Measurements from ENCODE around the gene TBATA.

TBATA gene

GRCh38 chr10:70785190-70785589 lies at the start of gene TBATA:
Gene TBATA (minus strand): TSS chr10:70785377. CDS start chr10:70783379, 1,998 bp downstream.
- no peak for TF ChIP-seq CTCF (IDR thresholded peaks at IDR 0.05)
- Histone ChIP-seq H3K4me3 (no peak within 1 kb of the TSS), H3K27ac (no peak within 1 kb of the TSS)
- DNase-seq (ENCODE audit: low spot score), result no peak

- no peak overlapping the region for H3K27ac ChIP-seq
Measured at GRCh38 chr10:70834441-70835151, 49.4 kb upstream of the TBATA start.

GRCh38 chr10:70834021-70834420 lies 48.8 kb upstream of the TBATA start:
- DNase-seq (ENCODE audit: low spot score), result no peak
- no peak for TF ChIP-seq CTCF (IDR thresholded peaks at IDR 0.05)
- Histone ChIP-seq H3K27ac (no peak overlapping the region), H3K4me3 (no peak overlapping the region)

More at GRCh38 chr10:70834441-70835151, 49.4 kb upstream of the TBATA start:
- TF ChIP-seq CTCF (IDR thresholded peaks at IDR 0.05), result no peak
- no peak overlapping the region for H3K4me3 ChIP-seq
- no peak for DNase-seq (ENCODE audit: low spot score)

- no peak for DNase-seq (ENCODE audit: low spot score)
- H3K27ac ChIP-seq, result peak overlapping the region in 1 of 2 donors; percentile 58
- H3K4me3 ChIP-seq, result no peak overlapping the region
- no peak for TF ChIP-seq CTCF (IDR thresholded peaks at IDR 0.05)
Measured at GRCh38 chr10:70833601-70834000, 48.4 kb upstream of the TBATA start.

DNA sequence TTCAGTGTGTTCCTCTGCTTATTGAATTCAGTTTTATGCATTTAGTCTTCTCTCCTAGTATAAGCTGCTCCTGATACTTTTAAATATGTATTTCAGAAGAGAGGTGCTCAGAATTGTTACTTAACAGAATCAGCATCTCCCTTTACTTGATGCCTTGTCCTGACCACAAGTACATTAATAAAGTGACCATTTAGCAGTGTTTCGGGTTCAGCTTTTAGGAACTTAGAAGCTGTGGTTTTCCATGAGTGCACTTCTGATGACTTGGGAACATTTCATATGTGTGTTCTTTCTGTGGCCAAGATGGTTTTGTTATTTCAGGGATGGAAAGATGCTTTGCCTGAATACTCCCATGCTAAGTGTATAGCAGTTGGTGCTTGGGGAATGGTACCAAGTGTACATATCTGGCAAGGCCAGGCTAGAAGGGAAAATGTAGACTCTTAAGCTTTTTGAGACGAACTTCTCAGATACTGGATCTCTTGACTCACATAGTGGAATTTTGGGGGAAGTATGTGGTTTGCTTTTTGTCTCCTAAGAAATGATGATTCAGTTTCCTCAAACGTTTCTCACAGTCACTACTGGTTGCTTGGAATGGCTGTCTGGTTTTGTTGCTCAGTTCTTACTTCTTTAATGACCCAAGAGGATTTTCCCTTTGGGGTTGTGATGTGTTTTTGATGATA lies 47.8 kb upstream of the TBATA start:
- peak overlapping the region in 1 of 2 donors; percentile 58 for H3K27ac ChIP-seq
- H3K4me3 ChIP-seq, result no peak overlapping the region

GRCh38 chr10:70832221-70832620 lies 47.0 kb upstream of the TBATA start:
- no peak for TF ChIP-seq CTCF (IDR thresholded peaks at IDR 0.05)
- DNase-seq (ENCODE audit: low spot score), result no peak
- Histone ChIP-seq H3K27ac (peak overlapping the region in 1 of 2 donors; percentile 58), H3K4me3 (no peak overlapping the region)

More for the DNA sequence above, 47.8 kb upstream of the TBATA start:
- no peak for TF ChIP-seq CTCF (IDR thresholded peaks at IDR 0.05)
- no peak for DNase-seq (ENCODE audit: low spot score)

DNA sequence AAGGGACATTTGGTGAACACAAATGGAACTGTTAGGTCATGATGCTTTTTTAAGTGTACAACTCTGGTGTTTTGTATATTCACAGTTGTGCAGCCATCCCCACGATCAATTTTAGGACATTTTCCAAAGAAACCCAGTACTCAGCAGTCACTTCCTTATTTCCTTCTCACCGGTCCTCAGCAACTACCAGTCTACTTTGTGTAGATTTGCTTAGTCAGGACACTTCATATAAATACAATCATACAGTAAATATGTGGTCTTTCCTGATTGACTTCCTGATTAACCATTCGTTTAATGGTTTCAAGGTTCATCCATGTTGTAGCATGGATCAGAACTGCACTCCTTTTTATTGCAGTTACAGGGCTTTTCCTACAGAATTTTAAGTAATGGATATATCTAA lies 45.0 kb upstream of the TBATA start:
- no peak for TF ChIP-seq CTCF (IDR thresholded peaks at IDR 0.05)
- DNase-seq (ENCODE audit: low spot score), result no peak
- no peak overlapping the region for H3K4me3 ChIP-seq

More for the DNA sequence above, 45.0 kb upstream of the TBATA start:
- no peak overlapping the region for H3K27ac ChIP-seq
